ENCODE data around the gene CELSR1. TPM values are rescaled to one million over a fixed set of nuclear protein-coding genes. Genes with fewer than 3 reads are reported as not detected.

The CELSR1 gene
- total RNA-seq, 1 experiment from 2014 or later, result 19.6 TPM

DNA sequence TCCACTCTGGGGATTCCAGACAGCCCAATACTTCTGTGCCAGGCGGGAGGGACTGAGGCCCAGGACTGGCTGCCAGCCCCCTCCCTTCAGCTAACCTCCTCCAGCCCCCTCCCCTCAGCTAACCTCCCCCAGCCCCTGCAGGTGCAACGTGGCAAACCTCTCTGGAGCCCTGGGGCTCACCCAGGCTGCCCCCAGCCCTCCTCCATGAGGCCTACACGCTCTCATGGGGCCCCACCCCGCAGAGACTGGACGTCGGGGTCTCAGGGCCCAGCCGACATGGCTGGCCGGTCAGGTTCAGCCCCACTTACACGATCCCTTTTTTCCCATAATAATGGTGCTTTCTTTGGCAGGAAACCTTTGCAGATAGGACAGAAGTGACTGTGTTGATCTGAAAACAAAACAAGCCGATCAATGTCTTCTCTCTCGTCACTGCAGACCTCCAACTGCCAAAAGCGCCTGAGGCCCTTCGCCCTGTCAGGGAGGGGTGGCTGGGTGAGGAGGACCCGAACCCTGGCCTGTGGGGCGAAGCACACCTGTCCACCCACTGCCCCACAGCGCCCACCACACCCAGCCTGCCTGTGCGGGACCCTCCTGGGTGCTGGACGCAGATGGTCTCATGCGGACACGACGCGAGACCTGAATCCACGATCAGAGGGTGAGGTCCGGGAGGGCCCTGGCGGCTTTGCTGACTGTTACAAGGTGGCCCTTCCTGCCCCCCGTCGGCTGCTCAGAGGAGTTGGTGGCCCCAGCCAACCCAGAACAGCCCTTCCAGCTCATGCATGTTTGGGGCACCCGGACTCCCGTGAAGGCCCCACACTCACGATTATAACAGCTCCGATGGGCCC, 168.3 kb downstream of the CELSR1 start:
- H3K36me3 ChIP-seq (ENCODE audit: control insufficient read depth in 1 of 2, insufficient read depth in 2 of 2, low read length in 2 of 2), result no peaks in the 10 kb centered on the region
- ChIA-PET RAD21 (ENCODE audit: low non-redundant PET in 1 of 2, low total read pairs in 2 of 2, uncharacterized antibody in 2 of 2, unreplicated experiment in 2 of 2) (interaction anchor here in 1 of 2 experiments (1.8 kb wide), 1 partner anchor 8 kb away, joined by 4 read pairs; no protein-coding TSS in a partner anchor), POLR2A (no interaction called here), CTCF (interaction anchor here (1.4 to 4.1 kb wide), 3 partner anchors 8 to 195 kb away, joined by 5 to 146 read pairs (median 15); partner anchors contain the start of gene CELSR1)
- ATAC-seq (no peak), DNase-seq (ENCODE audit: low read depth, low spot score) (no peak)
- no peaks in the 10 kb centered on the region for H3K79me2 ChIP-seq (ENCODE audit: insufficient read depth, low read length)
- H2AFZ ChIP-seq (ENCODE audit: low read depth, low read length, poor library complexity, severe bottlenecking), result no peak overlapping the region
- intact Hi-C loops (cut with micrococcal nuclease), result no loop called here
- no peak overlapping the region for H3K4me3 ChIP-seq (replicated peaks in 1 of 2; ENCODE audit: low read depth in 1 of 2, low read length in 2 of 2)
- H3K9ac ChIP-seq (ENCODE audit: low read length), result no peak overlapping the region
- H3K9me2 ChIP-seq (ENCODE audit: insufficient read depth), result no peaks in the 10 kb centered on the region
- no peak overlapping the region for H3K4me2 ChIP-seq (ENCODE audit: low read length)
- H4K20me1 ChIP-seq (ENCODE audit: insufficient read depth), result no peaks in the 10 kb centered on the region
- no peaks in the 10 kb centered on the region for H3K27me3 ChIP-seq (ENCODE audit: insufficient read depth, low read length)
- H3K9me3 ChIP-seq (ENCODE audit: control insufficient read depth in 1 of 2, insufficient read depth in 1 of 2, low read depth in 1 of 2, low read length in 2 of 2), result no peaks in the 10 kb centered on the region
- H3K4me1 ChIP-seq (ENCODE audit: control insufficient read depth in 1 of 2, insufficient read depth in 2 of 2, low read length in 2 of 2), result peaks cover 0 to 12% of the 10 kb centered on the region in 2 experiments; a peak in 3 of 4 replicates
- no peak for TF ChIP-seq EZH2 (IDR thresholded peaks at IDR 0.05)
- no peak for TF ChIP-seq CBX3 (IDR thresholded peaks at IDR 0.05; ENCODE audit: low read depth)
- no peak for TF ChIP-seq JUND (IDR thresholded peaks at IDR 0.05)
- TF ChIP-seq CEBPB (IDR thresholded peaks at IDR 0.05; ENCODE audit: low read depth), result no peak
- no peak for TF ChIP-seq POLR2A (IDR thresholded peaks at IDR 0.05; ENCODE audit: borderline replicate concordance, extremely low read depth, insufficient read depth, insufficient read length)
- TF ChIP-seq, protein P1, sequence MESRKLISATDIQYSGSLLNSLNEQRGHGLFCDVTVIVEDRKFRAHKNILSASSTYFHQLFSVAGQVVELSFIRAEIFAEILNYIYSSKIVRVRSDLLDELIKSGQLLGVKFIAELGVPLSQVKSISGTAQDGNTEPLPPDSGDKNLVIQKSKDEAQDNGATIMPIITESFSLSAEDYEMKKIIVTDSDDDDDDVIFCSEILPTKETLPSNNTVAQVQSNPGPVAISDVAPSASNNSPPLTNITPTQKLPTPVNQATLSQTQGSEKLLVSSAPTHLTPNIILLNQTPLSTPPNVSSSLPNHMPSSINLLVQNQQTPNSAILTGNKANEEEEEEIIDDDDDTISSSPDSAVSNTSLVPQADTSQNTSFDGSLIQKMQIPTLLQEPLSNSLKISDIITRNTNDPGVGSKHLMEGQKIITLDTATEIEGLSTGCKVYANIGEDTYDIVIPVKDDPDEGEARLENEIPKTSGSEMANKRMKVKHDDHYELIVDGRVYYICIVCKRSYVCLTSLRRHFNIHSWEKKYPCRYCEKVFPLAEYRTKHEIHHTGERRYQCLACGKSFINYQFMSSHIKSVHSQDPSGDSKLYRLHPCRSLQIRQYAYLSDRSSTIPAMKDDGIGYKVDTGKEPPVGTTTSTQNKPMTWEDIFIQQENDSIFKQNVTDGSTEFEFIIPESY (IDR thresholded peaks at IDR 0.05; ENCODE audit: extremely low read depth, insufficient replicate concordance, low read length), result no peak
- no peak for TF ChIP-seq EGR1 (IDR thresholded peaks at IDR 0.05; ENCODE audit: low read depth)
- TF ChIP-seq ELF1 (IDR thresholded peaks at IDR 0.05; ENCODE audit: borderline replicate concordance, low read depth), result no peak
- TF ChIP-seq POLR2AphosphoS5 (IDR thresholded peaks at IDR 0.05; ENCODE audit: low read depth, low read length), result no peak
- TF ChIP-seq, protein P2, sequence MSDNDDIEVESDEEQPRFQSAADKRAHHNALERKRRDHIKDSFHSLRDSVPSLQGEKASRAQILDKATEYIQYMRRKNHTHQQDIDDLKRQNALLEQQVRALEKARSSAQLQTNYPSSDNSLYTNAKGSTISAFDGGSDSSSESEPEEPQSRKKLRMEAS (IDR thresholded peaks at IDR 0.05), result no peak
- no peak for TF ChIP-seq ZFX (IDR thresholded peaks at IDR 0.05)
- TF ChIP-seq, protein P3, sequence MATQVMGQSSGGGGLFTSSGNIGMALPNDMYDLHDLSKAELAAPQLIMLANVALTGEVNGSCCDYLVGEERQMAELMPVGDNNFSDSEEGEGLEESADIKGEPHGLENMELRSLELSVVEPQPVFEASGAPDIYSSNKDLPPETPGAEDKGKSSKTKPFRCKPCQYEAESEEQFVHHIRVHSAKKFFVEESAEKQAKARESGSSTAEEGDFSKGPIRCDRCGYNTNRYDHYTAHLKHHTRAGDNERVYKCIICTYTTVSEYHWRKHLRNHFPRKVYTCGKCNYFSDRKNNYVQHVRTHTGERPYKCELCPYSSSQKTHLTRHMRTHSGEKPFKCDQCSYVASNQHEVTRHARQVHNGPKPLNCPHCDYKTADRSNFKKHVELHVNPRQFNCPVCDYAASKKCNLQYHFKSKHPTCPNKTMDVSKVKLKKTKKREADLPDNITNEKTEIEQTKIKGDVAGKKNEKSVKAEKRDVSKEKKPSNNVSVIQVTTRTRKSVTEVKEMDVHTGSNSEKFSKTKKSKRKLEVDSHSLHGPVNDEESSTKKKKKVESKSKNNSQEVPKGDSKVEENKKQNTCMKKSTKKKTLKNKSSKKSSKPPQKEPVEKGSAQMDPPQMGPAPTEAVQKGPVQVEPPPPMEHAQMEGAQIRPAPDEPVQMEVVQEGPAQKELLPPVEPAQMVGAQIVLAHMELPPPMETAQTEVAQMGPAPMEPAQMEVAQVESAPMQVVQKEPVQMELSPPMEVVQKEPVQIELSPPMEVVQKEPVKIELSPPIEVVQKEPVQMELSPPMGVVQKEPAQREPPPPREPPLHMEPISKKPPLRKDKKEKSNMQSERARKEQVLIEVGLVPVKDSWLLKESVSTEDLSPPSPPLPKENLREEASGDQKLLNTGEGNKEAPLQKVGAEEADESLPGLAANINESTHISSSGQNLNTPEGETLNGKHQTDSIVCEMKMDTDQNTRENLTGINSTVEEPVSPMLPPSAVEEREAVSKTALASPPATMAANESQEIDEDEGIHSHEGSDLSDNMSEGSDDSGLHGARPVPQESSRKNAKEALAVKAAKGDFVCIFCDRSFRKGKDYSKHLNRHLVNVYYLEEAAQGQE (IDR thresholded peaks at IDR 0.05; ENCODE audit: low read depth), result no peak
- TF ChIP-seq RAD21 (IDR thresholded peaks at IDR 0.05; ENCODE audit: low read depth), result no peak
- TF ChIP-seq TCF7L2 (IDR thresholded peaks at IDR 0.05; ENCODE audit: borderline replicate concordance, extremely low read depth, insufficient read depth, insufficient read length), result no peak
- no peak for TF ChIP-seq SIN3A (IDR thresholded peaks at IDR 0.05; ENCODE audit: low read depth)
- TF ChIP-seq SP1 (IDR thresholded peaks at IDR 0.05; ENCODE audit: low read depth), result no peak
- TF ChIP-seq, protein P4, sequence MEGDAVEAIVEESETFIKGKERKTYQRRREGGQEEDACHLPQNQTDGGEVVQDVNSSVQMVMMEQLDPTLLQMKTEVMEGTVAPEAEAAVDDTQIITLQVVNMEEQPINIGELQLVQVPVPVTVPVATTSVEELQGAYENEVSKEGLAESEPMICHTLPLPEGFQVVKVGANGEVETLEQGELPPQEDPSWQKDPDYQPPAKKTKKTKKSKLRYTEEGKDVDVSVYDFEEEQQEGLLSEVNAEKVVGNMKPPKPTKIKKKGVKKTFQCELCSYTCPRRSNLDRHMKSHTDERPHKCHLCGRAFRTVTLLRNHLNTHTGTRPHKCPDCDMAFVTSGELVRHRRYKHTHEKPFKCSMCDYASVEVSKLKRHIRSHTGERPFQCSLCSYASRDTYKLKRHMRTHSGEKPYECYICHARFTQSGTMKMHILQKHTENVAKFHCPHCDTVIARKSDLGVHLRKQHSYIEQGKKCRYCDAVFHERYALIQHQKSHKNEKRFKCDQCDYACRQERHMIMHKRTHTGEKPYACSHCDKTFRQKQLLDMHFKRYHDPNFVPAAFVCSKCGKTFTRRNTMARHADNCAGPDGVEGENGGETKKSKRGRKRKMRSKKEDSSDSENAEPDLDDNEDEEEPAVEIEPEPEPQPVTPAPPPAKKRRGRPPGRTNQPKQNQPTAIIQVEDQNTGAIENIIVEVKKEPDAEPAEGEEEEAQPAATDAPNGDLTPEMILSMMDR (IDR thresholded peaks at IDR 0.05 in 2 of 3, conservative IDR thresholded peaks at IDR 0.05 in 1 of 3; ENCODE audit: borderline replicate concordance in 1 of 3, insufficient read depth in 1 of 3, low read depth in 2 of 3, low read length in 2 of 3), result no peak
- TF ChIP-seq FOSL1 (IDR thresholded peaks at IDR 0.05; ENCODE audit: low read depth), result no peak
- TF ChIP-seq YY1 (IDR thresholded peaks at IDR 0.05; ENCODE audit: extremely low read depth, insufficient replicate concordance, low read depth, low read length), result no peak
- H3K27ac ChIP-seq (ENCODE audit: low read depth, low read length), result no peak overlapping the region
- BruUV-seq (replicated peaks), result no TSS peak
